Panc1 (cell line): ENCODE results near the gene ZNF780B.

Source experiments
- CTCF ChIP-seq: fragments of 450-650 bp; IDR thresholded peaks from 2 replicates; pipeline ENCODE4 v1.5.1; 2017; ENCODE audit warnings: mild to moderate bottlenecking
- POLR2AphosphoS5 ChIP-seq: IDR thresholded peaks from 2 replicates; pipeline ENCODE4 v1.6.1; 2012; ENCODE audit warnings: mild to moderate bottlenecking, low read depth, low read length, moderate library complexity
- REST ChIP-seq, 2 experiments: IDR thresholded peaks; 2 replicates each; pipeline ENCODE4 v1.6.1; 2011 to 2012; ENCODE audit warnings: low read depth in 2 of 2, control low read depth in 1 of 2, low read length in 1 of 2, mild to moderate bottlenecking in 1 of 2, moderate library complexity in 1 of 2; ENCODE audit not compliant: insufficient read depth in 1 of 2
- SIN3A ChIP-seq: IDR thresholded peaks from 2 replicates; pipeline ENCODE4 v1.6.1; 2012; ENCODE audit warnings: low read depth, mild to moderate bottlenecking, low read length, moderate library complexity, borderline replicate concordance; ENCODE audit not compliant: insufficient read depth

GRCh38 chr19:40055049-40055448 lies 982 bp downstream of the ZNF780B start:
- TF ChIP-seq POLR2AphosphoS5 (no peak), CTCF (no peak), SIN3A (no peak), REST (IDR thresholded peaks at IDR 0.05; ENCODE audit: insufficient read depth in 1 of 2, low read depth in 2 of 2, low read length in 1 of 2) (no peak)
